Uterus (tissue), 2 donors: ENCODE results near the gene FGD6.

Source experiments
- CTCF ChIP-seq, 4 experiments: fragments of 200-600 bp in 2 of 4; fragments of 450-650 bp in 2 of 4; sonication (generic) in 2 of 4; IDR thresholded peaks; one replicate each; pipeline ENCODE4 v1.5.1; 2016 to 2019; ENCODE audit warnings: antibody characterized with exemption in 4 of 4, mild to moderate bottlenecking in 2 of 4, moderate library complexity in 1 of 4
- POLR2A ChIP-seq, 2 donors: fragments of 450-650 bp; IDR thresholded peaks; one replicate each; pipeline ENCODE4 v1.6.1; 2016; ENCODE audit warnings: antibody characterized with exemption in 2 of 2, mild to moderate bottlenecking in 1 of 2, moderate library complexity in 1 of 2

GRCh38 chr12:95173392-95174251 is 43.6 kb downstream of the FGD6 start:
- TF ChIP-seq CTCF (IDR thresholded peaks at IDR 0.05) (no peak), POLR2A (IDR thresholded peaks at IDR 0.05) (no peak)
